ENCODE data around the gene GIPC2. TPM values are rescaled to one million over a fixed set of nuclear protein-coding genes. Genes with fewer than 3 reads are reported as not detected.

Gene GIPC2
- total and polyA plus RNA-seq, 9 of the 15 experiments (the other 6 are each of a cell fraction or from before 2014, with no cell fraction given): 0.01 to 0.05 (median 0.04) TPM; not detected in 3

DNA sequence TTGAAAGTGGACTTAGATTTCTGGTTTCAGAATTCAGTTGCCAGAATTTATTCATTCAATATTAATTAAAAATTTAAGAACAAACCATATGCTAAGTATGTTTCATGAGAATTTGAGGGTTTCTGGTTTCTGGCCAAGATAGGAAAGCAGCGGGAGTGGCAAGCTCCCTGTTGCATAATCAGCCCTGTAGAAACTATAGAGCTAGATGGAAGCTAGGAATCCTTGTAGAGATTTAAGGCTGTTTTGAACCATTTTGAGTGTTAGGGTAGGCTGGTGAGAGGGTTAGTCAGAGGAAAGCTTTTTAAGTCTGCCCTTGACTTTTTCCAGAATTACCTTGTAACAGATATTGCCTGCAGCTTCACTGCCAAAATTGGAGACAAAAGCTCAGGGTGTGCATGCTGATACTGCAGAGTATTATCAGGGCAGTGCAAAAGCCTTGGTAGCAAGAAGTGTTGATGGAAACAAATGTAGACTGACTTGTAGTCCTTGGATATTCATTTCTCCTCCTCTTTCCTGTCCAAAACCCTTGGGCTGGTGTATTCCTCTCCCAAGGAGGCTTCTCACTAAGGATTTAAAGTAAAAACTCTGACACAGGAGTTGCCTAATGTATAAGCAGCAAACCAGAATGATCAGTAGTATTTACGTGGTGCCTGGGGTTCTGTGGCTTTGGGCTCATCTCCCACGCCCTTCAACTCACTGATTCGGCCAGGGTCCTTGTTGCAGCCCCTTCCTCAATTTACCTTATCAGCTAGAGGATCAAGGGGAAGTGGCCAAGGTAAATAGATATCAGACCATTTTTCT, 12.6 kb upstream of the GIPC2 start (continued):
- TF ChIP-seq, protein P1, sequence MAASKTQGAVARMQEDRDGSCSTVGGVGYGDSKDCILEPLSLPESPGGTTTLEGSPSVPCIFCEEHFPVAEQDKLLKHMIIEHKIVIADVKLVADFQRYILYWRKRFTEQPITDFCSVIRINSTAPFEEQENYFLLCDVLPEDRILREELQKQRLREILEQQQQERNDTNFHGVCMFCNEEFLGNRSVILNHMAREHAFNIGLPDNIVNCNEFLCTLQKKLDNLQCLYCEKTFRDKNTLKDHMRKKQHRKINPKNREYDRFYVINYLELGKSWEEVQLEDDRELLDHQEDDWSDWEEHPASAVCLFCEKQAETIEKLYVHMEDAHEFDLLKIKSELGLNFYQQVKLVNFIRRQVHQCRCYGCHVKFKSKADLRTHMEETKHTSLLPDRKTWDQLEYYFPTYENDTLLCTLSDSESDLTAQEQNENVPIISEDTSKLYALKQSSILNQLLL (CRISPR knock-in tag; IDR thresholded peaks at IDR 0.05; ENCODE audit: borderline replicate concordance): no peak
- TF ChIP-seq NBN (IDR thresholded peaks at IDR 0.05; ENCODE audit: low read depth) (no peak), KAT2B (IDR thresholded peaks at IDR 0.05; ENCODE audit: low read depth, low read length) (no peak), RFX5 (IDR thresholded peaks at IDR 0.05; ENCODE audit: low read depth, low read length) (no peak), MTA3 (IDR thresholded peaks at IDR 0.05; ENCODE audit: borderline replicate concordance) (no peak)

DNA sequence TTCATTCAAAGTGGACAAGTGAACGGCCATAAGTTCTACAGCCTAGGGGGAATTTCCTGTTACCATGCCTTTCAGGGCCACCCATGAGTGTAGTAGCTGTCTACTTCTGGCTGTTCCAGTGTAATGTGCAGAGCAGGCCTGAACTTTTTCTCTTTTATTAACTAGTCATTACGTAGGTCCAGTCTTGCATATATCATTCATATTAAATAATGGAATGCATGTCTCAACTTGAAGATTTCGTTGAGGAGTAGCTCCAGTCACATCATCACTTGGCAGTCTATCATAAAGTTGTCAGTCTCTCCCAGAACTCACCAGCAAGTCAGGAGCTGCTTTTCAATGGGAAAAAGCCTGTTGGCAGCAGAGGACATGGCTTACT, 12.0 kb upstream of the GIPC2 start:
- Histone ChIP-seq H3K9ac (ENCODE audit: insufficient read depth in 1 of 2, low read depth in 2 of 2, low read length in 2 of 2) (no peak overlapping the region; a peak in 1 of 4 replicates), H3K27ac (ENCODE audit: extremely low read depth, low read depth, low read length) (0 out of 3 replicates have a peak overlapping the region, but pooled peaks have one; percentile 27), H2AFZ (ENCODE audit: low read depth, low read length) (peak overlapping the region; percentile 85), H3K79me2 (ENCODE audit: control insufficient read depth, insufficient read depth, low read length) (no peaks in the 10 kb centered on the region), H3K4me3 (no peak overlapping the region), H3K9me1 (ENCODE audit: control insufficient read depth, insufficient read depth, low read length) (no peaks in the 10 kb centered on the region), H4K20me1 (replicated peaks; ENCODE audit: control insufficient read depth, insufficient read depth, low read length) (no peaks in the 10 kb centered on the region), H3K9me3 (replicated peaks; ENCODE audit: control insufficient read depth, insufficient read depth, low read depth, low read length) (no peaks in the 10 kb centered on the region), H3K36me3 (ENCODE audit: control insufficient read depth, insufficient read depth, low read length) (no peaks in the 10 kb centered on the region), H3K4me1 (replicated peaks in 1 of 2; ENCODE audit: control insufficient read depth in 2 of 2, insufficient read depth in 2 of 2, low read length in 2 of 2) (peaks cover 0 to 11% of the 10 kb centered on the region in 2 experiments; a peak in 2 of 5 replicates), H3K27me3 (ENCODE audit: control insufficient read depth in 2 of 2, insufficient read depth in 2 of 2, low read length in 2 of 2) (no peaks in the 10 kb centered on the region), H3K4me2 (ENCODE audit: insufficient read depth, low read length) (peak overlapping the region; percentile 51)
- no peak for FAIRE-seq
- WGBS (ENCODE audit: insufficient coverage, low coverage, missing lambda C conversion rate): 37% methylated on average over 3 of the region's 3 CpGs
- no TSS peak for BruUV-seq (replicated peaks)
- ATAC-seq: peak; percentile 71
- no peak for DNase-seq (ENCODE audit: extremely low read depth in 1 of 4, low spot score in 3 of 4)
- ChIA-PET CTCF (ENCODE audit: low intra/inter-chr PET ratio) (no interaction called here), POLR2A (interaction anchor here (1.0 to 2.7 kb wide), 7 partner anchors 10 to 29 kb away, joined by 3 to 29 read pairs (median 4); partner anchors contain the start of gene DNAJB4)
- intact Hi-C loops (cut with micrococcal nuclease): no loop called here
- TF ChIP-seq KLF10 (CRISPR knock-in tag; IDR thresholded peaks at IDR 0.05) (no peak), GTF2E2 (tag; IDR thresholded peaks at IDR 0.05) (no peak), NR3C1 (CRISPR knock-in tag; IDR thresholded peaks at IDR 0.05) (no peak), RBM14 (IDR thresholded peaks at IDR 0.05; ENCODE audit: borderline replicate concordance, insufficient read depth, low read depth, low read length) (no peak), SMC3 (conservative IDR thresholded peaks at IDR 0.05; ENCODE audit: insufficient read depth, low read depth, low read length) (no peak), ZNF12 (CRISPR knock-in tag; IDR thresholded peaks at IDR 0.05) (no peak), ZC3H4 (CRISPR knock-in tag; IDR thresholded peaks at IDR 0.05; ENCODE audit: borderline replicate concordance) (no peak), NRF1 (conservative IDR thresholded peaks at IDR 0.05 in 1 of 2, IDR thresholded peaks at IDR 0.05 in 1 of 2) (no peak), CBX5 (IDR thresholded peaks at IDR 0.05; ENCODE audit: borderline replicate concordance, low read depth) (no peak), ZNF696 (CRISPR knock-in tag; conservative IDR thresholded peaks at IDR 0.05) (no peak), CREM (IDR thresholded peaks at IDR 0.05; ENCODE audit: low read depth) (no peak), ZC3H11A (IDR thresholded peaks at IDR 0.05; ENCODE audit: low read depth, low read length) (no peak)
- TF ChIP-seq, protein P2, sequence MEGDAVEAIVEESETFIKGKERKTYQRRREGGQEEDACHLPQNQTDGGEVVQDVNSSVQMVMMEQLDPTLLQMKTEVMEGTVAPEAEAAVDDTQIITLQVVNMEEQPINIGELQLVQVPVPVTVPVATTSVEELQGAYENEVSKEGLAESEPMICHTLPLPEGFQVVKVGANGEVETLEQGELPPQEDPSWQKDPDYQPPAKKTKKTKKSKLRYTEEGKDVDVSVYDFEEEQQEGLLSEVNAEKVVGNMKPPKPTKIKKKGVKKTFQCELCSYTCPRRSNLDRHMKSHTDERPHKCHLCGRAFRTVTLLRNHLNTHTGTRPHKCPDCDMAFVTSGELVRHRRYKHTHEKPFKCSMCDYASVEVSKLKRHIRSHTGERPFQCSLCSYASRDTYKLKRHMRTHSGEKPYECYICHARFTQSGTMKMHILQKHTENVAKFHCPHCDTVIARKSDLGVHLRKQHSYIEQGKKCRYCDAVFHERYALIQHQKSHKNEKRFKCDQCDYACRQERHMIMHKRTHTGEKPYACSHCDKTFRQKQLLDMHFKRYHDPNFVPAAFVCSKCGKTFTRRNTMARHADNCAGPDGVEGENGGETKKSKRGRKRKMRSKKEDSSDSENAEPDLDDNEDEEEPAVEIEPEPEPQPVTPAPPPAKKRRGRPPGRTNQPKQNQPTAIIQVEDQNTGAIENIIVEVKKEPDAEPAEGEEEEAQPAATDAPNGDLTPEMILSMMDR (IDR thresholded peaks at IDR 0.05 in 2 of 3, conservative IDR thresholded peaks at IDR 0.05 in 1 of 3; ENCODE audit: insufficient read depth in 2 of 3, low read depth in 1 of 3, low read length in 3 of 3): no peak
- in situ Hi-C loops (cut with MboI): no loop called here

Measured in K562 (cell line).